K562 (cell line): ENCODE data around the gene LCN1. TPM values are rescaled to one million over a fixed set of nuclear protein-coding genes. Genes with fewer than 3 reads are reported as not detected.

Experiments
- ATAC-seq: fragments of 200-7000 bp; cut with Tn5 transposase; 3 replicates; pipeline ENCODE4 v1.9.1; 2020; ENCODE audit warnings: moderate library complexity
- BruUV-seq: library from RNA; stranded (reverse); fragments of 400-500 nt; replicated peaks from 2 replicates; lab custom pipeline; 2021; lab: Mats Ljungman, UMichigan
- CTCF ChIA-PET: fragments of 300-600 bp; formaldehyde crosslinking; extraction: SDS; loops from one replicate; lab custom pipeline; 2021; ENCODE audit warnings: low intra/inter-chr PET ratio; lab: Yijun Ruan, JAX
- POLR2A ChIA-PET: fragments of 300-600, 350-650 bp; sonication (Branson Sonifier 250); formaldehyde crosslinking; extraction: SDS; loops from one replicate; lab custom pipeline; 2021; ENCODE audit warnings: antibody characterized with exemption, inconsistent platforms; lab: Yijun Ruan, JAX
- DNase-seq, 4 experiments: peaks; one replicate each; pipeline versions ENCODE4 v3.0.0 to v3.0.0-alpha.2; 2011 to 2018; ENCODE audit warnings: low spot score in 3 of 4, mixed read lengths in 3 of 4; ENCODE audit errors: extremely low read depth in 1 of 4
- FAIRE-seq: peaks from 2 replicates; lab custom pipeline; 2011; peaks lifted over from hg19 to GRCh38; lab: Jason Lieb, UNC
- H2AFZ ChIP-seq: 2 replicates; pipeline ENCODE4 v1.6.0; 2011; ENCODE audit warnings: low read depth, low read length, control low read depth, inconsistent platforms
- H3K27ac ChIP-seq: fragments of 200-600 bp; 3 replicates; pipeline ENCODE4 v1.8.0; 2011; ENCODE audit warnings: low read depth, mild to moderate bottlenecking, control low read depth, inconsistent platforms, low read length, moderate library complexity, mixed read lengths; ENCODE audit errors: extremely low read depth
- H3K27me3 ChIP-seq, 2 experiments: fragments of 300-600 bp in 1 of 2; 2 replicates in 1 of 2; 3 replicates in 1 of 2; pipeline versions ENCODE4 v1.6.0 to v1.8.0; 2011; ENCODE audit warnings: inconsistent platforms in 2 of 2, low read length in 2 of 2, mild to moderate bottlenecking in 1 of 2, mixed read lengths in 1 of 2, moderate library complexity in 1 of 2; ENCODE audit not compliant: control insufficient read depth in 2 of 2, insufficient read depth in 2 of 2
- H3K36me3 ChIP-seq: fragments of 300-600 bp; 3 replicates; pipeline ENCODE4 v1.8.0; 2011; ENCODE audit warnings: mild to moderate bottlenecking, low read length, inconsistent platforms; ENCODE audit not compliant: control insufficient read depth, insufficient read depth
- H3K4me1 ChIP-seq, 2 experiments: fragments of 200-600 bp in 1 of 2; replicated peaks in 1 of 2; 2 replicates in 1 of 2; 3 replicates in 1 of 2; pipeline versions ENCODE4 v1.5.1 to v1.8.0; 2011; ENCODE audit warnings: inconsistent platforms in 2 of 2, low read length in 2 of 2, mild to moderate bottlenecking in 1 of 2, mixed read lengths in 1 of 2, moderate library complexity in 1 of 2; ENCODE audit not compliant: control insufficient read depth in 2 of 2, insufficient read depth in 2 of 2
- H3K4me2 ChIP-seq: 2 replicates; pipeline ENCODE4 v1.6.1; 2011; ENCODE audit warnings: low read length, control low read depth, inconsistent platforms, mixed read lengths; ENCODE audit not compliant: insufficient read depth
- H3K4me3 ChIP-seq: fragments of 200-600 bp; sonication (generic), shearing (Covaris generic); 2 replicates; pipeline ENCODE4 v1.5.1; 2016; ENCODE audit warnings: control low read depth, inconsistent platforms
- H3K79me2 ChIP-seq: fragments of 200-600 bp; 3 replicates; pipeline ENCODE4 v1.8.0; 2011; ENCODE audit warnings: low read length, inconsistent platforms; ENCODE audit not compliant: control insufficient read depth, insufficient read depth
- H3K9ac ChIP-seq, 2 experiments: 2 replicates each; pipeline versions ENCODE4 v1.6.0 to v1.6.1; 2011; ENCODE audit warnings: low read depth in 2 of 2, low read length in 2 of 2, control low read depth in 1 of 2, inconsistent platforms in 1 of 2, mild to moderate bottlenecking in 1 of 2, mixed read lengths in 1 of 2; ENCODE audit not compliant: insufficient read depth in 1 of 2
- H3K9me1 ChIP-seq: one replicate; pipeline ENCODE4 v1.6.0; 2011; ENCODE audit warnings: inconsistent platforms, mild to moderate bottlenecking, low read length, moderate library complexity; ENCODE audit not compliant: control insufficient read depth, insufficient read depth
- H3K9me3 ChIP-seq: replicated peaks from 2 replicates; pipeline ENCODE4 v1.5.1; 2011; ENCODE audit warnings: low read depth, low read length, inconsistent platforms; ENCODE audit not compliant: control insufficient read depth, insufficient read depth
- H4K20me1 ChIP-seq: replicated peaks from 2 replicates; pipeline ENCODE4 v1.6.1; 2011; ENCODE audit warnings: low read length, inconsistent platforms, mixed read lengths; ENCODE audit not compliant: control insufficient read depth, insufficient read depth
- HCFC1 ChIP-seq: IDR thresholded peaks from 2 replicates; pipeline ENCODE4 v1.6.1; 2012; ENCODE audit warnings: low read depth, low read length, improper control_type of control experiment
- TFAM ChIP-seq: fragments of 250-450 bp; sonication (Bioruptor Pico); conservative IDR thresholded peaks from 2 replicates; pipeline ENCODE4 v1.5.0; 2021; ENCODE audit warnings: mild to moderate bottlenecking, moderate library complexity
- ZNF280A ChIP-seq: fragments of 450-650 bp; IDR thresholded peaks from 2 replicates; pipeline ENCODE4 v1.6.1; 2018; ENCODE audit warnings: mild to moderate bottlenecking, low read depth; ENCODE audit not compliant: partially characterized antibody
- WGBS: fragments of 100-300 bp; shearing (Covaris generic); methylation state at CpG from one replicate; pipeline ENCODE4 v1.1.6; 2016; ENCODE audit warnings: low coverage, mixed read lengths; ENCODE audit not compliant: insufficient coverage; ENCODE audit errors: missing lambda C conversion rate; 5-methylcytosine and 5-hydroxymethylcytosine counted together
- in situ Hi-C: fragments of 300-500 bp; cut with MboI; formaldehyde crosslinking; loops from 4 replicates; pipeline ENCODE4 v1.15.0; 2018; ENCODE audit warnings: inconsistent platforms, mixed read lengths
- intact Hi-C: fragments of 100-400 bp; cut with micrococcal nuclease; formaldehyde crosslinking; loops from 2 replicates; pipeline ENCODE4 v1.14.2; 2022
- polyA plus RNA-seq, 8 experiments: library from polyadenylated mRNA; depleted of rRNA in 4 of 8; stranded (reverse) in 5 of 8; unstranded in 3 of 8; fragments of >200 nt; fragmentation: Nextera tagmentation in 2 of 8; fragmentation: Illumina TruSeq in 1 of 8; extraction: Ambion mirVana in 2 of 8; extraction: Trizol in 1 of 8; gene quantifications; 2 replicates each; pipeline versions ENCODE4 v1.2.1 to v1.2.3, GENCODE V29; 2011 to 2014; ENCODE audit warnings: inconsistent platforms in 1 of 8, missing spikeins in 1 of 8
- total RNA-seq, 7 experiments: library from RNA; depleted of rRNA in 6 of 7; stranded (reverse); fragments of >200 nt in 6 of 7; fragmentation: Illumina TruSeq in 2 of 7; extraction: Trizol in 2 of 7; gene quantifications; 2 replicates each; pipeline versions ENCODE4 v1.2.1 to v1.2.3, GENCODE V29; 2011 to 2021; ENCODE audit warnings: low replicate concordance in 1 of 7

Gene LCN1
- total and polyA plus RNA-seq, 9 of the 15 experiments (the other 6 are each of a cell fraction or from before 2014, with no cell fraction given): not detected

GRCh38 chr9:135572233-135572632 lies 51.0 kb downstream of the LCN1 start:
- CTCF ChIA-PET: no interaction called here

More at GRCh38 chr9:135572233-135572632, 51.0 kb downstream of the LCN1 start:
- in situ Hi-C loops (no loop called here), intact Hi-C loops (no loop called here)
- H3K4me2 ChIP-seq: no peak overlapping the region
- no peaks in the 10 kb centered on the region for H3K9me3 ChIP-seq
- no peaks in the 10 kb centered on the region for H3K79me2 ChIP-seq
- no peak overlapping the region for H2AFZ ChIP-seq
- no peaks in the 10 kb centered on the region for H4K20me1 ChIP-seq
- TF ChIP-seq HCFC1 (no peak), TFAM (CRISPR knock-in tag) (no peak), ZNF280A (no peak)
- DNase-seq: no peak
- peaks cover 0 to 13% of the 10 kb centered on the region in 2 experiments; a peak in 1 of 5 replicates for H3K4me1 ChIP-seq
- 0% methylated on average over 2 of the region's 2 CpGs for WGBS
- no peaks in the 10 kb centered on the region for H3K36me3 ChIP-seq
- BruUV-seq: no TSS peak
- POLR2A ChIA-PET: no interaction called here
- no peaks in the 10 kb centered on the region for H3K9me1 ChIP-seq
- FAIRE-seq: no peak
- H3K27me3 ChIP-seq: peaks cover 15 to 47% of the 10 kb centered on the region in 2 experiments; a peak in 4 of 5 replicates
- ATAC-seq: no peak
- H3K4me3 ChIP-seq: no peak overlapping the region
- H3K9ac ChIP-seq: no peak overlapping the region
- H3K27ac ChIP-seq: no peak overlapping the region
